HepG2 (cell line): ENCODE results near the gene CRMP1. TPM values are rescaled to one million over a fixed set of nuclear protein-coding genes. Genes with fewer than 3 reads are reported as not detected.

Experiments used
- ATAC-seq: fragments of 200-7000 bp; cut with Tn5 transposase; 3 replicates; pipeline ENCODE4 v1.9.1; 2020; ENCODE audit warnings: mild to moderate bottlenecking, moderate library complexity
- BruUV-seq: library from RNA; stranded (reverse); fragments of 400-500 nt; replicated peaks from 2 replicates; lab custom pipeline; 2021; lab: Mats Ljungman, UMichigan
- CTCF ChIA-PET: fragments of 300-600 bp; formaldehyde crosslinking; extraction: SDS; loops from one replicate; lab custom pipeline; 2021; ENCODE audit warnings: low total read pairs, inconsistent platforms, low intra/inter-chr PET ratio; lab: Yijun Ruan, JAX
- POLR2A ChIA-PET: fragments of 350-600 bp; sonication (Branson Sonifier 250); formaldehyde crosslinking; loops from one replicate; lab custom pipeline; 2020; ENCODE audit warnings: antibody characterized with exemption, inconsistent platforms; lab: Yijun Ruan, JAX
- DNase-seq: peaks from one replicate; pipeline ENCODE4 v3.0.0-alpha.2; 2015; ENCODE audit warnings: low spot score
- FAIRE-seq: peaks from 3 replicates; lab custom pipeline; 2011; peaks lifted over from hg19 to GRCh38; lab: Jason Lieb, UNC
- H2AFZ ChIP-seq: one replicate; pipeline ENCODE4 v1.6.1; 2011; ENCODE audit warnings: low read length, inconsistent platforms
- H3K27ac ChIP-seq: fragments of 300-600 bp; 3 replicates; pipeline ENCODE4 v1.8.0; 2011; ENCODE audit warnings: mixed run types, mild to moderate bottlenecking, mixed read lengths, low read length, inconsistent platforms; ENCODE audit not compliant: insufficient read depth; ENCODE audit errors: extremely low read length
- H3K27me3 ChIP-seq, 2 experiments: fragments of 200-600 bp in 1 of 2; 2 replicates in 1 of 2; 3 replicates in 1 of 2; pipeline versions ENCODE4 v1.6.0 to v1.8.0; 2011; ENCODE audit warnings: low read length in 2 of 2, mild to moderate bottlenecking in 2 of 2, moderate library complexity in 2 of 2, inconsistent platforms in 1 of 2; ENCODE audit not compliant: insufficient read depth in 2 of 2, control insufficient read depth in 1 of 2
- H3K36me3 ChIP-seq, 2 experiments: fragments of 200-600 bp in 1 of 2; replicated peaks in 1 of 2; 2 replicates in 1 of 2; 3 replicates in 1 of 2; pipeline versions ENCODE4 v1.5.1 to v1.8.0; 2011; ENCODE audit warnings: low read length in 2 of 2, inconsistent platforms in 1 of 2; ENCODE audit not compliant: insufficient read depth in 2 of 2, control insufficient read depth in 1 of 2
- H3K4me1 ChIP-seq: 2 replicates; pipeline ENCODE4 v1.5.1; 2012; ENCODE audit warnings: low read length, inconsistent platforms; ENCODE audit not compliant: insufficient read depth
- H3K4me2 ChIP-seq: 2 replicates; pipeline ENCODE4 v1.6.0; 2011; ENCODE audit warnings: low read depth, low read length, inconsistent platforms
- H3K4me3 ChIP-seq, 3 experiments: fragments of 200-600 bp in 1 of 3; sonication (generic), shearing (Covaris generic) in 1 of 3; replicated peaks in 1 of 3; 2 replicates each; pipeline ENCODE4 v1.5.1; 2011 to 2016; ENCODE audit warnings: low read length in 3 of 3, inconsistent platforms in 2 of 3, low read depth in 2 of 3, mild to moderate bottlenecking in 2 of 3, control low read depth in 1 of 3, mixed read lengths in 1 of 3; ENCODE audit not compliant: insufficient read depth in 1 of 3
- H3K79me2 ChIP-seq: one replicate; pipeline ENCODE4 v1.6.1; 2011; ENCODE audit warnings: low read length, inconsistent platforms; ENCODE audit not compliant: insufficient read depth
- H3K9ac ChIP-seq: 2 replicates; pipeline ENCODE4 v1.6.0; 2011; ENCODE audit warnings: mild to moderate bottlenecking, low read depth, low read length, inconsistent platforms; ENCODE audit not compliant: insufficient read depth
- H3K9me3 ChIP-seq: 2 replicates; pipeline ENCODE4 v1.5.1; 2012; ENCODE audit warnings: mild to moderate bottlenecking, low read length
- H4K20me1 ChIP-seq: 2 replicates; pipeline ENCODE4 v1.6.0; 2011; ENCODE audit warnings: inconsistent platforms, mild to moderate bottlenecking, low read length, moderate library complexity; ENCODE audit not compliant: insufficient read depth
- RBM39 ChIP-seq: fragments of 200-400 bp; formaldehyde crosslinking; IDR thresholded peaks from one replicate; pipeline ENCODE4 v1.6.1; 2018; ENCODE audit warnings: antibody characterized with exemption, mild to moderate bottlenecking, low read depth, low read length; ENCODE audit not compliant: poor library complexity, severe bottlenecking
- WGBS: methylation state at CpG from one replicate; pipeline ENCODE4 v1.1.6; 2017; ENCODE audit warnings: low lambda C conversion rate; 5-methylcytosine and 5-hydroxymethylcytosine counted together
- in situ Hi-C: cut with HindIII; loops from 2 replicates; pipeline ENCODE4 v1.10.0; 2017; ENCODE audit warnings: low pct_unique_long_range_greater_than_20kb; ENCODE audit not compliant: extremely low pct_ligation_motif_present
- intact Hi-C: fragments of 100-400 bp; cut with micrococcal nuclease; formaldehyde crosslinking; loops from one replicate; pipeline ENCODE4 v1.10.0; 2022; ENCODE audit not compliant: unreplicated experiment
- microRNA counts: library from miRNA; unstranded; fragments of <30 nt; microRNA quantifications from one replicate; lab custom pipeline; 2015
- microRNA-seq: library from miRNA; unstranded; fragments of <30 nt; microRNA quantifications from one replicate; pipeline ENCODE4, GENCODE V29; 2020
- polyA plus RNA-seq, 8 experiments: library from polyadenylated mRNA; depleted of rRNA in 3 of 8; stranded (reverse) in 7 of 8; unstranded in 1 of 8; fragments of >200 nt; fragmentation: Illumina TruSeq in 4 of 8; extraction: Trizol in 4 of 8; gene quantifications; 2 replicates each; pipeline versions ENCODE4 v1.2.1 to v1.2.3, GENCODE V29; 2011 to 2016; ENCODE audit warnings: low read depth in 4 of 8, missing spikeins in 1 of 8, mixed read lengths in 1 of 8; ENCODE audit not compliant: insufficient read depth in 1 of 8
- small RNA-seq, 3 experiments: library from RNA; depleted of rRNA; stranded (forward); fragments of <200 nt; gene quantifications; one replicate each; pipeline ENCODE3, GENCODE V24; 2012; ENCODE audit warnings: low read depth in 2 of 3, low replicate concordance in 1 of 3; ENCODE audit not compliant: insufficient read length in 3 of 3, insufficient read depth in 2 of 3
- total RNA-seq, 5 experiments: library from RNA; depleted of rRNA; stranded (reverse); fragments of >200 nt; fragmentation: Illumina TruSeq; extraction: Trizol; gene quantifications; 2 replicates each; pipeline ENCODE4 v1.2.3, GENCODE V29; 2016; ENCODE audit warnings: low read depth in 1 of 5

Gene CRMP1
- total and polyA plus RNA-seq, 2 of the 13 experiments (the other 11 are each of a cell fraction or from before 2014, with no cell fraction given) = not detected

DNA sequence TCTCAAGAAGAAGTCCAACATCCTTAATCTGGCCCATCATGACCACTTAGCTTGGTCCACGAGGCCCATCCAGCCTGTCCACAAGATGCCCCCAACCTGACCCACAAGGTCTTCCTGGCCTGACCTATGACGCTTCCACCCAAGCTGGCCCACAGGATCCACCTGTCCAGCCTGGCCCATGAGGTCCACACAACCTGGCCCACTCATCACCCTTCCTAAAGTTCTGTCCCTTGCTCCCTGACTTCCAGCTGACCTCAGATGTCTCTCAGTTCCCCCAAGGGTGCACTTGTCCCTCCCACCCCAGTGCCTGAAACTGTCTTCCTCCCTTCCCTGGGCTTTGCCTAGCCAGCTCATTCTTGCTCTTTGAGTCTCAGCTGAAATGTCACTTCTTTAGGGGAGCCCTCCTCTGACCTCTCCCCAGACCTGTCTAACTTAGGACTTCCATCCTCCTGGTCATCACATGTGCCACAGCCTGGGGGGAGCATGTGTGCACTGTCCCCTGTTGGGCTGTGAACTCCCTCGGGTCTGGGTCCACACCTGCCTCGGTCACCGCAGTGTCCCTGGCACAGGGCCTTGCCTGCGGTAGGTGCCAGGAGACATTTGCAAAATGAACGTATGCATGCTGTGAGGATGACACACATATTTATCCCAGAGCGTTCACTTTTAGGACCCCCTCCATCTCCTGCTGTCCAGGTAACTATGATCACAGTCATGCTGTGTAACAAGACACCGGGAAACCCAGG is 120.2 kb downstream of the CRMP1 start:
- H4K20me1 ChIP-seq = no peaks in the 10 kb centered on the region
- POLR2A ChIA-PET = no interaction called here

More for the DNA sequence above, 120.2 kb downstream of the CRMP1 start:
- no peaks in the 10 kb centered on the region for H3K4me1 ChIP-seq
- no peak overlapping the region for H3K4me3 ChIP-seq
- TF ChIP-seq RBM39 = no peak
- BruUV-seq = no TSS peak
- in situ Hi-C loops (no loop called here), intact Hi-C loops (no loop called here)
- H3K36me3 ChIP-seq = peaks cover 0 to 10% of the 10 kb centered on the region in 2 experiments; a peak in 1 of 5 replicates
- no peak overlapping the region for H3K4me2 ChIP-seq
- H3K27ac ChIP-seq = no peak overlapping the region
- no peak overlapping the region for H3K9ac ChIP-seq
- peaks cover 29% of the 10 kb centered on the region for H3K9me3 ChIP-seq
- ATAC-seq = no peak
- no peaks in the 10 kb centered on the region for H3K27me3 ChIP-seq
- CTCF ChIA-PET = no interaction called here
- no peak for DNase-seq
- H2AFZ ChIP-seq = no peak overlapping the region
- H3K79me2 ChIP-seq = no peaks in the 10 kb centered on the region
- 98% methylated on average over 6 of the region's 9 CpGs for WGBS
- FAIRE-seq = no peak

MicroRNA genes within 50 kb of the gene (microRNA counts, 767-probe panel; counts per million panel counts)
- not detected for microRNA hsa-miR-378d (lab: Ali Mortazavi, UCI)

Small RNA genes within 50 kb of the gene (microRNA-seq; reads per million reads assigned to microRNA genes)
- gene MIR378D1 = not detected

Small RNA genes within 50 kb of the gene (small RNA-seq; reads per million reads assigned to genes)
- 0 to 0.33 (median 0) reads per million in 3 experiments for gene MIR378D1

Other genes starting within 250 kb of the CRMP1 start
- not detected in 2 replicates for gene EVC2, start 184.5 kb downstream of the CRMP1 start, total RNA-seq (2016; rRNA removed; fragmentation: Illumina TruSeq; extraction: Trizol)
- not detected in 2 replicates for gene EVC2, start 184.5 kb downstream of the CRMP1 start, polyA plus RNA-seq (2011; rRNA removed)
- 2.8 and 4.9 TPM in 2 replicates for gene EVC, start 181.9 kb downstream of the CRMP1 start, total RNA-seq (2016; rRNA removed; fragmentation: Illumina TruSeq; extraction: Trizol)
- gene EVC, start 181.9 kb downstream of the CRMP1 start, polyA plus RNA-seq (2011; rRNA removed) = 3.1 and 3.5 TPM in 2 replicates
- gene C4orf50, start 125.3 kb upstream of the CRMP1 start, total RNA-seq (2016; rRNA removed; fragmentation: Illumina TruSeq; extraction: Trizol) = not detected in 2 replicates
- gene C4orf50, start 125.3 kb upstream of the CRMP1 start, polyA plus RNA-seq (2011; rRNA removed) = not detected in 2 replicates